ENCODE results near the gene MUC13.
"Not testable (repeated sequence)": the region's sequence is repeated elsewhere in the genome, so short reads cannot be mapped to it uniquely, and the experiment has no call there.

Gene MUC13

DNA sequence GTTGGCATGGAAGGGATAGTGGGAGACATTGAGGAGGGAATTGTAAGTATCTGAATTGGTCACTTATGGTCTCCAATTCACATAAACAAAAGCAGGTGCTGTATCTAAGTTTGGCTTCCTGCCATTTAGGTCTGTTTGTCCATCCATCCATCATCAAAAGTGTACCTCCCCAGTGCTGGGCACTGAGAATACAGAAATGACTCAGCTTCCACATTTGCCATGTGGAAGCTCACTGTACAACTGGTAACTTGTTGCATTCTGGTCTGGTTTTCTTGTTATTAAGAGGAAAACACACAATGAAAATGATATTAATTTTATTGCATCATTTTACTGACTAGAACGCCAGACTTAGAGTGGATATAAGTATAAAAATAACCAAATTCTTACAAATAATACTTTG is 30.9 kb upstream of the MUC13 start:
- Histone ChIP-seq H3K4me1 (ENCODE audit: insufficient read depth, low read length) (no peaks in the 10 kb centered on the region), H3K27me3 (ENCODE audit: insufficient read depth, low read length) (no peaks in the 10 kb centered on the region), H2AFZ (ENCODE audit: low read depth, low read length) (no peak overlapping the region), H3K4me3 (ENCODE audit: low read length) (no peak overlapping the region), H3K36me3 (ENCODE audit: insufficient read depth, low read length) (peaks cover 14% of the 10 kb centered on the region), H3K9me3 (ENCODE audit: low read length) (no peaks in the 10 kb centered on the region)

DNA sequence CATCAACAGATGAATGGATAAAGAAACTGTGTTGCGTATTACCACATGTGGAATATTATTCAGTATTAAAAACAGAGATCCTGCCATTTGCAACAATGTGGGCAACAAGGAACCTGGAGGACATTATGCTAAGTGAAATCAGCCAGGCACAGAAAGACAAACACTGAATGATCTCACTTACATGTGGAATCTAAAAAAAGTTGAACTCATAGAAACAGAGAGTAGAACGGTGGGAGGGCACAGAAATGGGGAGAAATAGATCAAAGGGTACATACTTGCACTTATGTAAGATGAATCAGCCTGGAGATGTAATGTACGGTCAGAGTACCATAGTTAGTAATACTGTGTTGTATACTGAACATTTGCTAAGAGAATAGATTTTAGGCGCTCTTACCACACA is 29.8 kb upstream of the MUC13 start:
- Histone ChIP-seq H3K9me3 (ENCODE audit: low read length) (no peaks in the 10 kb centered on the region), H3K36me3 (ENCODE audit: insufficient read depth, low read length) (peaks cover 4% of the 10 kb centered on the region), H3K27me3 (ENCODE audit: insufficient read depth, low read length) (no peaks in the 10 kb centered on the region), H3K4me1 (ENCODE audit: insufficient read depth, low read length) (no peaks in the 10 kb centered on the region), H2AFZ (ENCODE audit: low read depth, low read length) (no peak overlapping the region), H3K4me3 (ENCODE audit: low read length) (no peak overlapping the region)

DNA sequence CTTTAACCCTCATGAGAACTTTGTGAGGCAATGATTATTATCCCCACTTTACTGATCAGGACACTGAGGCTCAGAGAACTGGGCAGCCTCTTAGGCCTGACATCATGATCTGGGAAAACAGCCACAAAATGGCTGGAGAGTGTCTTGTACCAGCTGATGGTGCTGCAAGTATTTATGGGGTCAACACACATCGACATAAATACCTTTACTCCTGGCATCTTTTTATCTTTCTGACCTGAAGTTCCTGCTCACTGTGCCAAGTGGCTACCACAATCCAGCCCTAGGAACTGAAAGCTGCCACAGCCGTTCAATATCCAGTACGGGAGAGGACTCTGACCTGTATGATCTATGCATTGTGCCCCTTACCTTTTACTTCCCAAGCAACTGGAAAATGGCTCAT is 29.2 kb upstream of the MUC13 start:
- H2AFZ ChIP-seq (ENCODE audit: low read depth, low read length) = no peak overlapping the region

DNA sequence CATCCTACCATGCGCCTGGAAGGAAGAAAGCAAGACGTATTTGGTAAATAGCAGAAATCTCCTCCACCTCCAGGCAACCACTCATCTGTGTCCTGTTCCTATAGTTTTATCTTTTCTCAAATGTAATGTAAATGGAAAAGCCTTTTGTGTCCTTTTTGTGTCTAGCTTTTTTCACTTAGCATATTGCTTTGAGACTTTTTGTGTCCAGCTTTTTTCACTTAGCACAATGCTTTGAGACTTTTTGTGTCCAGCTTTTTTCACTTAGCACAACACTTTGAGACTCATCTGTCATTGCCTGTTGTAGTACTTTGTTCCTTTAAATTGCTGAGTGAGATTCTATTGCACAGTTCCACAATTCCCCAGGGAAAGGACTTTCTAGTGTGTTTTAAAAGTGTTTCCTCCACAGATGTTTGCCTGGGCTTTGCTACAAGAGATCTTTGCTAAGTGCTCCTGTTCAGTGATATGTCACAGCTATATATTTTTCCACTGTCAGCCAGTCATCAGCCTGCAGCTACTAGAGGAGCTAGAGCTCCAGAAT is 27.9 kb upstream of the MUC13 start:
- no peak overlapping the region for H3K4me3 ChIP-seq (ENCODE audit: low read length)
- no peaks in the 10 kb centered on the region for H3K27me3 ChIP-seq (ENCODE audit: insufficient read depth, low read length)
- no peak overlapping the region for H2AFZ ChIP-seq (ENCODE audit: low read depth, low read length)
- no peaks in the 10 kb centered on the region for H3K36me3 ChIP-seq (ENCODE audit: insufficient read depth, low read length)
- H3K9me3 ChIP-seq (ENCODE audit: low read length) = no peaks in the 10 kb centered on the region
- H3K4me1 ChIP-seq (ENCODE audit: insufficient read depth, low read length) = no peaks in the 10 kb centered on the region

More for the DNA sequence above, 29.2 kb upstream of the MUC13 start:
- no peaks in the 10 kb centered on the region for H3K9me3 ChIP-seq (ENCODE audit: low read length)
- H3K4me3 ChIP-seq (ENCODE audit: low read length) = no peak overlapping the region
- no peaks in the 10 kb centered on the region for H3K4me1 ChIP-seq (ENCODE audit: insufficient read depth, low read length)
- peaks cover 2% of the 10 kb centered on the region for H3K36me3 ChIP-seq (ENCODE audit: insufficient read depth, low read length)
- H3K27me3 ChIP-seq (ENCODE audit: insufficient read depth, low read length) = no peaks in the 10 kb centered on the region

DNA sequence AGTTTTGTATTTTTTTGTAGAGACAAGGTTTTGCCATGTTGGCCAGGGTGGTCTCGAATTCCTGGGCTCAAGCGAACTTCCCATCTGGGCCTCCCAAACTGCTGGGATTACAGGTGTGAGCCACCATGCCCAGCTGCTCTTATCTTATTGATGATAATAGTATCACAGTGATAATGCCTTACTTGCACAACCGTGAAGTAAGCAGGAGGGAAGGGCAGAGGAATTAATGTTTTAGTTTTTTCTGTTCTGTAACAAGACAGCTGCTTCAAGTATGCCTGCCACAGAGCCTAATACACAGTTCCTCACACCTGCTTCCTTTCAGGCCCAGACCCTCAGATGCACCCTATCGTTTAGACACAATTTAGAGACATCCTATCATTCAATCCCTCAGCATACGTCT is 26.1 kb upstream of the MUC13 start:
- Histone ChIP-seq H3K36me3 (ENCODE audit: insufficient read depth, low read length) (no peaks in the 10 kb centered on the region), H3K4me3 (ENCODE audit: low read length) (no peak overlapping the region), H3K9me3 (ENCODE audit: low read length) (no peaks in the 10 kb centered on the region), H3K27me3 (ENCODE audit: insufficient read depth, low read length) (no peaks in the 10 kb centered on the region), H2AFZ (ENCODE audit: low read depth, low read length) (no peak overlapping the region), H3K4me1 (ENCODE audit: insufficient read depth, low read length) (no peaks in the 10 kb centered on the region)

DNA sequence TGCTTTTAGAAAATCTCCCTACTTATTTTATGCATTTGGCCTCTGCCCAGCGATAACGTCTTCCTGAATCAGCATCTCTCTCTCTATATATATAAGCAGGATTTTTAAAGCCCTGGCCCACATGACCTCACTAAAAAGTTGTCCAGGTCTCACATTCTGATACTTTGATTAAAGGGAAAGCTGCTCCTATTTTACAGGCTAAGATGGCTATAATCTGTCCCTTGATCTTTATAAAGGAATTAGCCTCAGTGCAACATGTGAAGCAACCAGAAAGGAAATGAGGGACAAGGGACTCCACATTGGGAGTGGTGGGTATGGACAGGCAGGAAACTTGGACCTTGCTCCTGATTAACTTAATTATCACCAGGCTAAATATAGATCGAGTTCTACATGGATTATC is 25.6 kb upstream of the MUC13 start:
- Histone ChIP-seq H3K4me3 (ENCODE audit: low read length) (no peak overlapping the region), H3K9me3 (ENCODE audit: low read length) (no peaks in the 10 kb centered on the region), H3K27me3 (ENCODE audit: insufficient read depth, low read length) (no peaks in the 10 kb centered on the region), H3K4me1 (ENCODE audit: insufficient read depth, low read length) (no peaks in the 10 kb centered on the region), H3K36me3 (ENCODE audit: insufficient read depth, low read length) (no peaks in the 10 kb centered on the region), H2AFZ (ENCODE audit: low read depth, low read length) (no peak overlapping the region)

DNA sequence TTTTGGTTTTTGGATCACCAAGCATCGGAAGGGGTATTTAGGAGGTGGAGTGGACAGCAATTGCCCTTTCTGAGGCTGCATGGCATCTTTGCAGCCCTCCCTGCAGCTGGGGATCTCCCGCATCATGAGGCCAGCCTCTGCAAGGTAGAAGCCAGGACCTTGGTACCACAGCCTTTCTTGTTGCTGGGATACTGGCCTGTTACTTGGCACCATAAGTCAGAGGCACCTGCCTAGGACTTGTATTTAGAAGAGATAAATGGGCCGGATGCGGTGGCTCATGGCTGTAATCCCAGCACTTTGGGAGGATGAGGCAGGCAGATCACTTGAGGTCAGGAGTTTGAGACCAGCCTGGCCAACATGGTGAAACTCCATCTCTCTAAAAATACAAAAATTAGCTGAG is 23.4 kb upstream of the MUC13 start:
- not testable (repeated sequence) for H3K4me3 ChIP-seq (ENCODE audit: low read length); H3K36me3 ChIP-seq (ENCODE audit: insufficient read depth, low read length); H3K27me3 ChIP-seq (ENCODE audit: insufficient read depth, low read length); H2AFZ ChIP-seq (ENCODE audit: low read depth, low read length); H3K9me3 ChIP-seq (ENCODE audit: low read length); H3K4me1 ChIP-seq (ENCODE audit: insufficient read depth, low read length)

DNA sequence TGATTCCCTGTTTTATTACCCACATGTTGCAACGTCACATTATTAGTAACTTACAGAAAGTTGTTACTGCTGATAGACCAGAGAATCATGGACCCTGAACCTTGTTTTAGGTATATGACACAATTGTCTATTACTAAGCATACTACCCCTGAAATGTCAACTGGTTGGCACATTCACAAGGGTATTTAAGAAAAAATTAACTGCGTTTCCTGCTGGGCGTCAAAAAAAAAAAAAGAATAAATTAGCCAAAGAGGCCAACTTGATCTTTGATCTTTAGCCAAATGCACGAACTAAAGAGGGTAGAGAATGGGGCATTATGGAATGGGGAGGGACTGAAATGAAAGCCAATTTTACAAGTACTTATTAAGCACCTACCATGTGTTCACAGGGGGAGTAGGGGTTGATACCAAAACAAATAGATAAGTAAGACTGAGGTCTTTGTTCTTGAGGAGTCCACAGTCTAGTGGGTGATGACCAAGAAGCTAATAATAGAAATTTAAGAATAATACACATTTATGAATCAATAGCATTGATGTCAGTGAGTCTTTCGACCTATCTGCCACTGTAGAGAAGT is 17.8 kb upstream of the MUC13 start:
- Histone ChIP-seq H3K27me3 (ENCODE audit: insufficient read depth, low read length) (no peaks in the 10 kb centered on the region), H3K9me3 (ENCODE audit: low read length) (no peaks in the 10 kb centered on the region), H3K36me3 (ENCODE audit: insufficient read depth, low read length) (no peaks in the 10 kb centered on the region), H3K4me3 (ENCODE audit: low read length) (no peak overlapping the region), H3K4me1 (ENCODE audit: insufficient read depth, low read length) (no peaks in the 10 kb centered on the region), H2AFZ (ENCODE audit: low read depth, low read length) (no peak overlapping the region)

DNA sequence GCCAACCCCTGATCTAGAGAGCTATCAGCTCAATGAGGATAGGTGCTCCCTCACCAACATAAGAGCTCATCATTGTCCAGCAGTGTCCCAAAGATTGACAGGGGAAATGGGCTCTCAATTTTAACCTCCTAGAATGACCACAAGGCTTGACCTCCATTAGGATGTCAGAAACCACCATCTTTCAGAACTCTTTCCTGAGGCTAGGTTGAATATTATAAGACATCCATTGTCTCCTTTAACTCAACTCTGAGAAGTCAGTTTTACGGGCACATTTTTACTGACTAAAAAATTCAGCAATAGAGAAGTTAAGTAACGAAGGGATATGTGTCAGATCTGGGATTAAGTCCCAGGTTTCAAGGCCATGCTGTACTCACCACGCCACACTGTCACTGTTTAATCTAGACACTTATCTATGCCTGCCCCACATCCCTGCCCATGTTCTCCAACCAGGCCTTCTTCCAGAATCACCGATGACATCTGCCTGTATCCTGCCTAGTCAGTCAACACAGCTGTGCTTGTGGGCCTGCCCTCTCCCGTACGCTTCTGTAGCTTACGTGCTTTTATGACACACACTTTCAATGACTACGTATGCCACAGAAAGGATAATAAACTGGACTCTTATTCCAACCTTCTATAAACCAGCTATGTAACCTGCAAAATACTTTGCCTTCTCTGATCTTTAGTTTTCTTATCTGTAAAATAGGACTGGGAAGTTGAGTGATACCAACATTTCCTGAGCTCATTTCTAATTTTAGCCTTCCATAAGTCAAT is 17.1 kb upstream of the MUC13 start:
- no peaks in the 10 kb centered on the region for H3K27me3 ChIP-seq (ENCODE audit: insufficient read depth, low read length)
- H2AFZ ChIP-seq (ENCODE audit: low read depth, low read length) = no peak overlapping the region
- no peak overlapping the region for H3K4me3 ChIP-seq (ENCODE audit: low read length)
- H3K4me1 ChIP-seq (ENCODE audit: insufficient read depth, low read length) = no peaks in the 10 kb centered on the region
- no peaks in the 10 kb centered on the region for H3K9me3 ChIP-seq (ENCODE audit: low read length)
- H3K36me3 ChIP-seq (ENCODE audit: insufficient read depth, low read length) = no peaks in the 10 kb centered on the region

DNA sequence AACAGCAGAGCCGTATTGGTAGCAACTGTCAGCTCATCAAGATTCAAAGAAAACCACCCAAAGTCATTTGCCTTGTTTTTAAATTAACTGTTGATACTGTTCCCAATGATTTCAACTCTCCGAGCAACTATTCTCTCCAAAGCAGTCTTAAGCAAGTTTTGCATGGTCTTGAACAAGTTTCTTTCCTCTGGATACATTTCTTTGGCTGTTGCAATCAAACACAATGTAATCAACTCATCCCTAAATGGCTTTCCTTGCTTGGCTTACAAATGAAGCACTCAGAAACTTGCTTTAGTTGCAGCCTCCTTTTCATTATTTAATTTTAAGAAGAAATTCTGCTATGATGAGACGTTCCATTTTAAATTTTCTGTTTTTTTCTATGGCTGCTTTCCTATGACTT is 15.5 kb upstream of the MUC13 start:
- Histone ChIP-seq H3K36me3 (ENCODE audit: insufficient read depth, low read length) (no peaks in the 10 kb centered on the region), H3K4me3 (ENCODE audit: low read length) (no peak overlapping the region), H2AFZ (ENCODE audit: low read depth, low read length) (no peak overlapping the region), H3K4me1 (ENCODE audit: insufficient read depth, low read length) (no peaks in the 10 kb centered on the region), H3K27me3 (ENCODE audit: insufficient read depth, low read length) (no peaks in the 10 kb centered on the region), H3K9me3 (ENCODE audit: low read length) (no peaks in the 10 kb centered on the region)

DNA sequence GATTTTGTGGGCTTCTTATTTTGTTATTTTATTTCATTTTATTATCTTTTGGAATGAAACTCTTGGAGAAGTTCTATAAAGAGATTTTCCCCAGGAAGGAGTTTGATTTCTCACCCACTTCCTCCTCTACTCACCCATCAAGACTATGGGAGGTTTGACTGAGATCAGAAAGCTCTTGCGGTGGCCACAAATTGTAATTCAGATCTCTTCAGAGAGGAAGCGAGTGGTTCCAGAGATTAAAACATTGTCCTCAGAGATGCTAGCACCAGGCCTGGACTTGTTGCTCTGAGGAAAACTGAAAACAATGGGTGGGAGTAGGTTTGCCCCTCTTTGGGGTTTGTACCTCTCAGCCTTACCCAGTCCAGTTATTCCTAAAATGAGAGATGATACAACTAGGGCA is 8.1 kb upstream of the MUC13 start:
- Histone ChIP-seq H3K36me3 (ENCODE audit: insufficient read depth, low read length) (no peaks in the 10 kb centered on the region), H3K4me3 (ENCODE audit: low read length) (no peak overlapping the region), H3K4me1 (ENCODE audit: insufficient read depth, low read length) (no peaks in the 10 kb centered on the region), H2AFZ (ENCODE audit: low read depth, low read length) (no peak overlapping the region), H3K9me3 (ENCODE audit: low read length) (no peaks in the 10 kb centered on the region), H3K27me3 (ENCODE audit: insufficient read depth, low read length) (no peaks in the 10 kb centered on the region)

DNA sequence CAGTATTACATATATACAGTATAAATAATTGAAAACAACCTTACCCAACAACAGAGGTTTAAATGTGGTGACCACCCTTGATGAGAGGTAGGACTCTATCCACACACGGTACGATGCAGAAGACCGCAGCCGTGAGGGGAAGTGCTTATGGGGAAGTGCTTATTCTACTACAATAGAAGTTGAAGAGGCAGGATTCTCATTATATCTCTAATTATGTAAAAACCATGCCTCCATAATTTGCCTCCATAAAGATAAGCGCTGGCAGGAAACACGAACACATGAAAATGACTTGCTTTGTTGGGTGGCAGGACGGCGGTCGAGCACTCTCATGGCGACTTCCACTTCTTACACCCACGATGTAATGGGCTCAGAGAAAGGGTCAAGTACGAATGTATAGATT is 7.2 kb upstream of the MUC13 start:
- H3K36me3 ChIP-seq (ENCODE audit: insufficient read depth, low read length) = no peaks in the 10 kb centered on the region
- H3K4me3 ChIP-seq (ENCODE audit: low read length) = no peak overlapping the region
- no peaks in the 10 kb centered on the region for H3K4me1 ChIP-seq (ENCODE audit: insufficient read depth, low read length)
- H3K27me3 ChIP-seq (ENCODE audit: insufficient read depth, low read length) = no peaks in the 10 kb centered on the region
- H2AFZ ChIP-seq (ENCODE audit: low read depth, low read length) = no peak overlapping the region
- H3K9me3 ChIP-seq (ENCODE audit: low read length) = no peaks in the 10 kb centered on the region

DNA sequence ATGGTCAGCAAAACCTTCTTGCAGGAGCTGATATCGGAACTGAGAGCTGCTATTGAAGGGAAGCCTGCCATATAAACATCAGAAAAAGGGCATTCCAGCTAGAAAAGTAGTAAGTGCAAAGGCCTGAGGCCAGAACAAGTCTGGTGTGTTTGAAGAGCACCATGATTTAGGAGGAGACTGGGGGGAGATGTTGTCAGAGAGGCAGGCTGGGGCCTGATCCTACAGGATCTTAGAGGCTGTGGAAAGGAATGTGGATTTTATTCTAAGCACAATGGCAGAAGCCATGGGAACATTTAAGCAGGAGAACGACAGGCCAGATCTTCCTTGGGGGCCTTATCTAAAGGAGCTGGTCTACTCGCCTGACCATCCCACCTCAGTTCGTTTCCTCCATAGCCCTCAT is 5.1 kb upstream of the MUC13 start:
- H3K9me3 ChIP-seq (ENCODE audit: low read length) = no peaks in the 10 kb centered on the region
- H2AFZ ChIP-seq (ENCODE audit: low read depth, low read length) = no peak overlapping the region
- no peaks in the 10 kb centered on the region for H3K4me1 ChIP-seq (ENCODE audit: insufficient read depth, low read length)
- H3K27me3 ChIP-seq (ENCODE audit: insufficient read depth, low read length) = no peaks in the 10 kb centered on the region
- no peaks in the 10 kb centered on the region for H3K36me3 ChIP-seq (ENCODE audit: insufficient read depth, low read length)
- H3K4me3 ChIP-seq (ENCODE audit: low read length) = no peak overlapping the region

DNA sequence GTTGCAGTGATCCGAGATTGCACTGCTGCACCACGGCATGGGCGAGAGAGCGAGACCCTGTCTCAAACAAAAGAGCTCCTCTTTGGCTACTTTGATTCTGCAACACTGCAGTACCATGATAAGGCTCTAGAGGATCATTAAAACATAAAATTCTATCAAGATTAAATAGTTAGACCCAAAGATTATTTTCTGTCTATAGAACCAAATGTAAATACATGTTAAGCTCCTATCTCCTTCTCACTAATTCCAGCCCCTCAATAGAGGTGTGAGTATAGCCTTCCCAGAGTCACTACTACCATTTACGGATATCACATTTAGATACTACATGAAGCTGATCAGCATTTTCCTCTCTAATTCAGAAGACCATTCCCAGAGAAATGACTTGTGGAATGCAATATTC is 4.3 kb upstream of the MUC13 start:
- no peak overlapping the region for H2AFZ ChIP-seq (ENCODE audit: low read depth, low read length)
- no peaks in the 10 kb centered on the region for H3K27me3 ChIP-seq (ENCODE audit: insufficient read depth, low read length)
- no peaks in the 10 kb centered on the region for H3K36me3 ChIP-seq (ENCODE audit: insufficient read depth, low read length)
- H3K4me1 ChIP-seq (ENCODE audit: insufficient read depth, low read length) = no peaks in the 10 kb centered on the region
- H3K9me3 ChIP-seq (ENCODE audit: low read length) = no peaks in the 10 kb centered on the region
- H3K4me3 ChIP-seq (ENCODE audit: low read length) = no peak overlapping the region

Data from neuron (in vitro differentiated cells).